ENCODE measurements around the gene KPNA3.

KPNA3 gene

DNA sequence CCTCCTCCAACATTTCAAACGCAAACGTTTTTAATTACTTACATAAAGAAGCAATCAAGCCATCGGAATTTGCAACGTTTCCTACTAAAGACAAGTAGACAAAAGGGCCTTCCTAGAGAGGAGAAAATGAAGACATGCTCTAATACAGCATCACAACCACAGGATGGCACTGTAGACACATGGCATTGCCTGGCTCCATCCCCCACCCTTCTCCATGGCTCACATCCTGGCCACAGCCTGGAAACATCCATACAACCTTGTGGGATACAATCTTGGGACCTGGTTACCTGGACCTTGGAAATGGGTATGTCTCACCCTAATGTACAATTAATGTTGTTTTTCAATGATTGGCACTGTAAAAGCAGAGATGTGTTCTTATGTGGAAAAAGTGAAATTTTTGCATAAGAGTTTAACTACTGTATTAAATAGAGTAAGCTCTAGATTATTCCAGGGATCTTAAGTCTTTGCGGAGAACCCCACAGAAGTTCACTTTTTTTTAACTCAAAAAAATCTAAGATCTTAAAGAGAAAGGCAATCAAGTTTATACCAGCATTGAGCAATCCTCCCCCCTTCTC lies 122.7 kb downstream of the KPNA3 start:
- DNase-seq, result peak; percentile 34

- DNase-seq, result no peak
Measured at GRCh38 chr13:49667773-49668172, 124.7 kb downstream of the KPNA3 start.

DNA sequence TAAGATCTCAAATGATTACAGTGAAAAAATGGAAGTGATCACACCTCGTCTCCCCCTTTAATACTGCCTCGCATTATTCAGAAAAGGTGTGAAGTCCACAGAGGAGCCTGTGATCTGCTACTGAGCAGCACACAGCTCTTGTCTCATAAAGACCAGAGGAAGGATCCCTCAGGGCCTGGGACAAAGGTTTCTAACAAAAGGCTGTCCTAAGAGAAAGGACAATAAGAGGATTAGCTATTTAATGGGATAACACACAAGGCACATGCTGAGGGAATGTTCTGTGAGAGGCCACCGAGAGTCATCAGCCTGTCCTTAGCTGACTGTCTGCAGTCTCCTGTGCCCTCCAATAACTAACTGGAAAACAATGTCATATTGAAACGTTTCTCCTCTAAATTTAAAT lies 127.9 kb downstream of the KPNA3 start:
- no peak for DNase-seq

GRCh38 chr13:49657241-49657641 lies 135.2 kb downstream of the KPNA3 start:
- DNase-seq, result no peak

GRCh38 chr13:49655906-49656305 lies 136.6 kb downstream of the KPNA3 start:
- DNase-seq, result no peak

DNA sequence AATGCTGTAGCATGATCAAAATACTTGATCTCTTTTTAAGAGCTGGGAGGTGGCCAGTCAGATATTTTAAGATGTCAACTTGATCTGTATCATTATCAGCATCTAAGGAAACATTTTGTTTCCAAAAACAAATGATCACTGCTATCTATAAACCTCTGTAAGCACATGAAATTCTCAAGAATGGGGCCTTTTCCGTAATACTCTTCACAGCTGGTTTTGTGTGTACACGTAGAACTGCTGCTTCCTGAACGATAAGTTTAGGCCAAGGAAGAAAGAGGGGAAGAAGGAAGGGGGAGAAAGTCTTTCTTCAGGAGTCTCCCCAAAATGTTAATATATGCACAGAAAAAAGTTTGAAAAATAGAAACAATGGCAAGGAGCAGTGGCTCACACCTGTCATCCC lies 138.5 kb downstream of the KPNA3 start:
- no peak for DNase-seq

GRCh38 chr13:49653478-49653877 lies 139.0 kb downstream of the KPNA3 start:
- no peak for DNase-seq

DNA sequence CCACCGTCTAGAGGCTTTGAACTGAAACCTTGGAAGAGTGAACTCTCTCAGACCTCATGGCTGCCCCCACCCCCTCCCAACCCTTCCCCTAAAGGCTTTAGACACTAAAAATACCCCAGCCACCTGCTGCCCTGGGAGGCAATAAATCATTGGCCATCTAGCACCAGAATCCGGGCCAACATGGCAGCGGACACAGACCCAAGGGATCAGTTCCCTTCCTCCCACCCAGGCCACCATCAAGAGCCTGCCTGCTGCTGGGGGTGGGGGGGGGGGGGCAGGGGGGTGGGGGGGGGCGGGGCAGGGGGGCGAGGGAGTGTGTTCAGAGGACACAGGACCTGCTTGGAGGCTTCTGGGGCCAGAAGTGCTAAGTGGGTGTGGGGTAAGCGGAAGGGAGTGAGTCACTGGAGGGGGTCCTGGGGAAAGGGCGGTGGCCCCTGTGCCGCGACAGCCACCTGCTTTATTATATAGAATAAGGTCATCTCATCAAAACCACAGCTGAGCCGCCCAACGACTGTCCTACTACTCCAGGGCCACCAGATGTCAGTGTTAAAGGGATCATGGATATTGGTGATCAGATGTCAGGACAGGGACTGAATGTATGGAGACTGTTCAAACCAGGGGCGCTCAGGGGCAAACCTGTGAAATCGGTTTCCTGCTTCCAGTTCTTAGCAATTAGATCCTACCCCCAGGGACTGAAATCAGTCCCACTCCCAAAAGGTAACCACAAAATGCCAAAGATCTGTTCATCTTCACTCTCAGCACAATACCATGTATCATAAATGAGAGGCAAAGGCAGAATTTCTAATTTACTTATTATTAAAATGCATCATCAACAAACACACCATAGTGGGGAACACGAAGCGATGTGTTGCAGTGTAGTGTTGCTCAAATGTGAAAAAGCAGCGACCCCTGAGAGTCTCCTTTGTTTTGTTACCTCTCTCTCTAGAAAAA lies 139.9 kb downstream of the KPNA3 start:
- peak; percentile 5 for DNase-seq

GRCh38 chr13:49651570-49652354 lies 140.7 kb downstream of the KPNA3 start:
- DNase-seq, result no peak

- DNase-seq, result no peak
Measured at GRCh38 chr13:49649963-49650312, 142.5 kb downstream of the KPNA3 start.
